Mucosa of rectum (tissue), 2 donors: ENCODE results near the gene PLXNC1.
A peak's percentile ranks its signal among the peaks of the same experiment; 100 is the strongest.

Experiments
- H3K27ac ChIP-seq, 2 donors: one replicate each; pipeline ENCODE4 v1.7.0; 2013; ENCODE audit warnings: inconsistent platforms in 2 of 2, low read depth in 2 of 2, low read length in 2 of 2
- H3K27me3 ChIP-seq, 2 donors: one replicate each; pipeline ENCODE4 v1.7.0; 2013; ENCODE audit warnings: low read length in 2 of 2; ENCODE audit not compliant: control insufficient read depth in 2 of 2, insufficient read depth in 2 of 2
- H3K36me3 ChIP-seq, 2 donors: one replicate each; pipeline ENCODE4 v1.7.0; 2013; ENCODE audit warnings: low read length in 2 of 2; ENCODE audit not compliant: control insufficient read depth in 2 of 2, insufficient read depth in 2 of 2
- H3K4me1 ChIP-seq, 2 donors: one replicate each; pipeline ENCODE4 v1.7.0; 2013; ENCODE audit warnings: low read length in 2 of 2, mild to moderate bottlenecking in 1 of 2; ENCODE audit not compliant: control insufficient read depth in 2 of 2, insufficient read depth in 2 of 2
- H3K4me3 ChIP-seq, 2 donors: one replicate each; pipeline ENCODE4 v1.7.0; 2013; ENCODE audit warnings: low read length in 2 of 2
- H3K9ac ChIP-seq, 2 donors: one replicate each; pipeline ENCODE4 v1.7.0; 2013; ENCODE audit warnings: low read length in 2 of 2, low read depth in 1 of 2, mild to moderate bottlenecking in 1 of 2
- H3K9me3 ChIP-seq, 2 donors: one replicate each; pipeline ENCODE4 v1.7.0; 2013; ENCODE audit warnings: low read length in 2 of 2; ENCODE audit not compliant: control insufficient read depth in 2 of 2
- donor health status: healthy.
- donor health status: Normal muscosa, but diverticular disease.

Gene PLXNC1

GRCh38 chr12:94284859-94285258 lies 136.5 kb downstream of the PLXNC1 start:
- Histone ChIP-seq H3K36me3 (peaks cover 0 to 3% of the 10 kb centered on the region in 2 donors), H3K27ac (no peak overlapping the region), H3K9me3 (no peaks in the 10 kb centered on the region), H3K4me1 (peaks cover 11 to 17% of the 10 kb centered on the region in 2 donors), H3K27me3 (no peaks in the 10 kb centered on the region), H3K4me3 (no peak overlapping the region), H3K9ac (no peak overlapping the region)

DNA sequence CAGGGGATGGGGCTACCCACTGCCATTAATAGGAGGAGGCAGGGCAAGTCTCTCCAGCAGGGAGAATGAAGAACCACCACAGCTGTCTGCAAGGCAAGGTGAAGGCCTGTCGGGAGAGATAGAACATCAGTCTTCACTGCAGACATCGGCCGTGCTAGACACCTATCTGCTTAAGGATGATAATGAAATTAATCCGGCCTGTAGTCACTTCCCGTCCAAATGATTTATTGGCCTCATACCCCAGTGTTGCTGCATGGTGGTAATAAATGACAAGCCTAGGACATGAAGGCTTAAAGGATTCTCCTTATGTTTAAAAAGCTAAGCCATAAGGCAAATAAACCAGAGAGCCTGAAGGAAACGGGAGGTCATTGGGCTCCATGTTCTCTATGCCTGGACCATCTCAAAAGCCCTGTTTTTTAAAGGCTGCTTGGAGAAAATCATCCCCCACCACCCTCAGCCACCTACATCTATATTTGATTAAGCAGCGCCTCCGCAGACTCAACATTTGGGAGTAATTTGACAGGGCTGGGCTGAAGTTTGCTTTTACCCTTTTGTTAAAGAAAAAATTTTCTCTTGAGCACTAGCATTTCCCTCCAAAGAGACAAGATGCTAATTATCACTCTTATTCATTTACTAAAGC lies 137.7 kb downstream of the PLXNC1 start:
- peaks cover 11 to 17% of the 10 kb centered on the region in 2 donors for H3K4me1 ChIP-seq
- no peaks in the 10 kb centered on the region for H3K27me3 ChIP-seq
- no peaks in the 10 kb centered on the region for H3K36me3 ChIP-seq
- H3K4me3 ChIP-seq: no peak overlapping the region
- no peak overlapping the region for H3K27ac ChIP-seq
- H3K9me3 ChIP-seq: no peaks in the 10 kb centered on the region
- no peak overlapping the region for H3K9ac ChIP-seq

- peak overlapping the region in 1 of 2 donors; percentile 5 for H3K27ac ChIP-seq
- no peaks in the 10 kb centered on the region for H3K9me3 ChIP-seq
- H3K27me3 ChIP-seq: no peaks in the 10 kb centered on the region
- no peak overlapping the region for H3K9ac ChIP-seq
- H3K4me1 ChIP-seq: peaks cover 11 to 17% of the 10 kb centered on the region in 2 donors
- peak overlapping the region in 1 of 2 donors; percentile 7 for H3K4me3 ChIP-seq
- no peaks in the 10 kb centered on the region for H3K36me3 ChIP-seq
Observed at GRCh38 chr12:94286583-94287244, 138.3 kb downstream of the PLXNC1 start.

- H3K27me3 ChIP-seq: no peaks in the 10 kb centered on the region
- H3K9me3 ChIP-seq: no peaks in the 10 kb centered on the region
- H3K27ac ChIP-seq: peak overlapping the region in 1 of 2 donors; percentile 3
- peaks cover 11 to 17% of the 10 kb centered on the region in 2 donors for H3K4me1 ChIP-seq
- no peaks in the 10 kb centered on the region for H3K36me3 ChIP-seq
- H3K4me3 ChIP-seq: peak overlapping the region in 1 of 2 donors; percentile 7
- H3K9ac ChIP-seq: no peak overlapping the region
Observed at GRCh38 chr12:94287245-94287628, 138.9 kb downstream of the PLXNC1 start.

GRCh38 chr12:94289461-94290312 lies 141.3 kb downstream of the PLXNC1 start:
- Histone ChIP-seq H3K36me3 (no peaks in the 10 kb centered on the region), H3K4me1 (peaks cover 7 to 13% of the 10 kb centered on the region in 2 donors), H3K4me3 (no peak overlapping the region), H3K27ac (no peak overlapping the region), H3K27me3 (no peaks in the 10 kb centered on the region), H3K9me3 (no peaks in the 10 kb centered on the region), H3K9ac (no peak overlapping the region)

GRCh38 chr12:94290353-94290752 lies 142.0 kb downstream of the PLXNC1 start:
- H3K4me1 ChIP-seq: peaks cover 7 to 13% of the 10 kb centered on the region in 2 donors
- H3K36me3 ChIP-seq: no peaks in the 10 kb centered on the region
- no peaks in the 10 kb centered on the region for H3K9me3 ChIP-seq
- H3K27ac ChIP-seq: no peak overlapping the region
- no peaks in the 10 kb centered on the region for H3K27me3 ChIP-seq
- H3K4me3 ChIP-seq: no peak overlapping the region
- no peak overlapping the region for H3K9ac ChIP-seq

GRCh38 chr12:94297096-94297699 lies 148.8 kb downstream of the PLXNC1 start:
- Histone ChIP-seq H3K27me3 (no peaks in the 10 kb centered on the region), H3K9ac (no peak overlapping the region), H3K4me3 (no peak overlapping the region), H3K9me3 (no peaks in the 10 kb centered on the region), H3K36me3 (peaks cover 0 to 14% of the 10 kb centered on the region in 2 donors), H3K27ac (no peak overlapping the region), H3K4me1 (peaks cover 11 to 16% of the 10 kb centered on the region in 2 donors)

- Histone ChIP-seq H3K36me3 (peaks cover 0 to 15% of the 10 kb centered on the region in 2 donors), H3K4me1 (peaks cover 11 to 16% of the 10 kb centered on the region in 2 donors), H3K9me3 (no peaks in the 10 kb centered on the region), H3K27ac (peak overlapping the region; percentile 15 to 38), H3K27me3 (no peaks in the 10 kb centered on the region), H3K4me3 (no peak overlapping the region), H3K9ac (no peak overlapping the region)
Observed at GRCh38 chr12:94297876-94298505, 149.6 kb downstream of the PLXNC1 start.

- H3K27ac ChIP-seq: no peak overlapping the region
- H3K27me3 ChIP-seq: no peaks in the 10 kb centered on the region
- H3K4me1 ChIP-seq: peaks cover 11 to 16% of the 10 kb centered on the region in 2 donors
- H3K9ac ChIP-seq: no peak overlapping the region
- peaks cover 4 to 20% of the 10 kb centered on the region in 2 donors for H3K36me3 ChIP-seq
- no peaks in the 10 kb centered on the region for H3K9me3 ChIP-seq
- H3K4me3 ChIP-seq: no peak overlapping the region
Observed at GRCh38 chr12:94299846-94300245, 151.5 kb downstream of the PLXNC1 start.
